ENCODE data around the gene BIRC7. TPM values are rescaled to one million over a fixed set of nuclear protein-coding genes. Genes with fewer than 3 reads are reported as not detected.

Gene BIRC7
- polyA plus RNA-seq, 4 donors: 0.13 to 5.4 TPM; not detected in 2

DNA sequence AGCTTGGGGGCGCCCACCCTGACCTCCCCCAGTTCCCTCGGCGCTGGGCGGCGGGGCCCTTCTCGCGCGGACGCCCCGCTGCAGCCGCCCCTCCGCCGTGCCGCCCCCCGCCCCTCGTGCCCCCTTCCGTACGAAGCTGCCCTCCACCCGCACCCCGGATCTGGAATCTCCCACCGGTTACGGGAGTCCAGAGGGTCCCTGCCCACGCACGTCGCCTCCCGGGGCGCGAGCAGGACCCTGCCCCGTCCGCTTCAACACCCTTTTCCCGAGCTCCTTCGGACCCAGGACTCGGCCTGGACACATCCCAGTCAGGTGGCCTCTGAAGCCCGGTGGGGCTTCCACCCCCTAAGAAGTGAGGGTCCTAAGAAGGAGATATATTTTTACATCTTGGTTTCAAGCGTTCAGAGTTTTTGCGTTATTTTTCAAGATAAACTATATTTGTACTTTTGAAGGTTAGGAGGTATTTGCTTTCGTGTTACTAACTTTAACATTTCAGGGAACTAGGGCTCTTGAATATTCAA is 37.4 kb downstream of the BIRC7 start:
- Histone ChIP-seq H3K9me3 (ENCODE audit: control insufficient read depth in 2 of 2, insufficient read depth in 1 of 2, low read depth in 1 of 2, low read length in 1 of 2) (no peaks in the 10 kb centered on the region), H3K27me3 (ENCODE audit: control insufficient read depth in 3 of 3, insufficient read depth in 3 of 3, low read length in 3 of 3) (no peaks in the 10 kb centered on the region), H3K4me3 (ENCODE audit: low read depth in 1 of 3, low read length in 3 of 3) (peak overlapping the region; percentile 90 to 99 (median 93)), H3K27ac (ENCODE audit: low read depth in 1 of 3, low read length in 2 of 3) (peak overlapping the region in 2 of 3 donors; percentile 40 to 55), H3K36me3 (ENCODE audit: control insufficient read depth in 3 of 3, insufficient read depth in 2 of 3, low read depth in 1 of 3, low read length in 3 of 3) (peaks cover 2 to 44% (median 4%) of the 10 kb centered on the region in 3 donors), H3K4me1 (ENCODE audit: control insufficient read depth in 3 of 3, insufficient read depth in 2 of 3, low read depth in 1 of 3, low read length in 2 of 3) (peaks cover 0 to 14% (median 8%) of the 10 kb centered on the region in 3 donors)
- DNase-seq (no peak), FAIRE-seq (no peak)
- WGBS, 3 donors: 0 to 1% (median 0%) methylated on average over 22 to 37 of the region's 37 CpGs

- Histone ChIP-seq H3K36me3 (ENCODE audit: control insufficient read depth in 3 of 3, insufficient read depth in 2 of 3, low read depth in 1 of 3, low read length in 3 of 3) (peaks cover 2 to 50% (median 4%) of the 10 kb centered on the region in 3 donors), H3K27ac (ENCODE audit: low read depth in 1 of 3, low read length in 2 of 3) (no peak overlapping the region), H3K27me3 (ENCODE audit: control insufficient read depth in 3 of 3, insufficient read depth in 3 of 3, low read length in 3 of 3) (no peaks in the 10 kb centered on the region), H3K4me3 (ENCODE audit: low read depth in 1 of 3, low read length in 3 of 3) (peak overlapping the region; percentile 27 to 99 (median 90)), H3K9me3 (ENCODE audit: control insufficient read depth in 2 of 2, insufficient read depth in 1 of 2, low read depth in 1 of 2, low read length in 1 of 2) (no peaks in the 10 kb centered on the region), H3K4me1 (ENCODE audit: control insufficient read depth in 3 of 3, insufficient read depth in 2 of 3, low read depth in 1 of 3, low read length in 2 of 3) (peaks cover 0 to 10% (median 8%) of the 10 kb centered on the region in 3 donors)
- FAIRE-seq (no peak), DNase-seq (peak; percentile 46 to 76)
- 15 to 36% (median 16%) methylated on average over 19 to 20 of the region's 20 CpGs for WGBS, 3 donors
Observed at GRCh38 chr20:63273635-63274380, 38.1 kb downstream of the BIRC7 start.

- H3K4me1 ChIP-seq (ENCODE audit: control insufficient read depth in 3 of 3, insufficient read depth in 2 of 3, low read depth in 1 of 3, low read length in 2 of 3): peaks cover 0 to 9% (median 8%) of the 10 kb centered on the region in 3 donors
- WGBS, 3 donors: 75 to 80% (median 78%) methylated on average over 17 of the region's 17 CpGs
Observed at GRCh38 chr20:63274381-63275228, 38.9 kb downstream of the BIRC7 start.

GRCh38 chr20:63275825-63276224 is 40.1 kb downstream of the BIRC7 start:
- H3K9me3 ChIP-seq (ENCODE audit: control insufficient read depth in 2 of 2, insufficient read depth in 1 of 2, low read depth in 1 of 2, low read length in 1 of 2): no peaks in the 10 kb centered on the region
- no peaks in the 10 kb centered on the region for H3K27me3 ChIP-seq (ENCODE audit: control insufficient read depth in 3 of 3, insufficient read depth in 3 of 3, low read length in 3 of 3)
- peaks cover 2 to 65% (median 6%) of the 10 kb centered on the region in 3 donors for H3K36me3 ChIP-seq (ENCODE audit: control insufficient read depth in 3 of 3, insufficient read depth in 2 of 3, low read depth in 1 of 3, low read length in 3 of 3)
- no peak overlapping the region for H3K4me3 ChIP-seq (ENCODE audit: low read depth in 1 of 3, low read length in 3 of 3)
- peaks cover 0 to 9% (median 8%) of the 10 kb centered on the region in 3 donors for H3K4me1 ChIP-seq (ENCODE audit: control insufficient read depth in 3 of 3, insufficient read depth in 2 of 3, low read depth in 1 of 3, low read length in 2 of 3)
- FAIRE-seq: no peak
- WGBS, 3 donors: 92 to 96% (median 93%) methylated on average over 18 of the region's 18 CpGs
- no peak for DNase-seq
- no peak overlapping the region for H3K27ac ChIP-seq (ENCODE audit: low read depth in 1 of 3, low read length in 2 of 3)

More at GRCh38 chr20:63274381-63275228, 38.9 kb downstream of the BIRC7 start:
- no peaks in the 10 kb centered on the region for H3K9me3 ChIP-seq (ENCODE audit: control insufficient read depth in 2 of 2, insufficient read depth in 1 of 2, low read depth in 1 of 2, low read length in 1 of 2)
- no peak for FAIRE-seq
- H3K4me3 ChIP-seq (ENCODE audit: low read depth in 1 of 3, low read length in 3 of 3): no peak overlapping the region
- H3K27ac ChIP-seq (ENCODE audit: low read depth in 1 of 3, low read length in 2 of 3): no peak overlapping the region
- no peaks in the 10 kb centered on the region for H3K27me3 ChIP-seq (ENCODE audit: control insufficient read depth in 3 of 3, insufficient read depth in 3 of 3, low read length in 3 of 3)
- peaks cover 2 to 58% (median 4%) of the 10 kb centered on the region in 3 donors for H3K36me3 ChIP-seq (ENCODE audit: control insufficient read depth in 3 of 3, insufficient read depth in 2 of 3, low read depth in 1 of 3, low read length in 3 of 3)
- DNase-seq: no peak

GRCh38 chr20:63276956-63277355 is 41.3 kb downstream of the BIRC7 start:
- no peaks in the 10 kb centered on the region for H3K27me3 ChIP-seq (ENCODE audit: control insufficient read depth in 3 of 3, insufficient read depth in 3 of 3, low read length in 3 of 3)
- H3K36me3 ChIP-seq (ENCODE audit: control insufficient read depth in 3 of 3, insufficient read depth in 2 of 3, low read depth in 1 of 3, low read length in 3 of 3): peaks cover 6 to 73% (median 8%) of the 10 kb centered on the region in 3 donors
- peaks cover 0 to 8% (median 5%) of the 10 kb centered on the region in 3 donors for H3K4me1 ChIP-seq (ENCODE audit: control insufficient read depth in 3 of 3, insufficient read depth in 2 of 3, low read depth in 1 of 3, low read length in 2 of 3)
- H3K9me3 ChIP-seq (ENCODE audit: control insufficient read depth in 2 of 2, insufficient read depth in 1 of 2, low read depth in 1 of 2, low read length in 1 of 2): no peaks in the 10 kb centered on the region
- FAIRE-seq (no peak), DNase-seq (no peak)
- no peak overlapping the region for H3K27ac ChIP-seq (ENCODE audit: low read depth in 1 of 3, low read length in 2 of 3)
- no peak overlapping the region for H3K4me3 ChIP-seq (ENCODE audit: low read depth in 1 of 3, low read length in 3 of 3)
- WGBS, 3 donors: 92 to 96% (median 95%) methylated on average over 20 of the region's 20 CpGs

DNA sequence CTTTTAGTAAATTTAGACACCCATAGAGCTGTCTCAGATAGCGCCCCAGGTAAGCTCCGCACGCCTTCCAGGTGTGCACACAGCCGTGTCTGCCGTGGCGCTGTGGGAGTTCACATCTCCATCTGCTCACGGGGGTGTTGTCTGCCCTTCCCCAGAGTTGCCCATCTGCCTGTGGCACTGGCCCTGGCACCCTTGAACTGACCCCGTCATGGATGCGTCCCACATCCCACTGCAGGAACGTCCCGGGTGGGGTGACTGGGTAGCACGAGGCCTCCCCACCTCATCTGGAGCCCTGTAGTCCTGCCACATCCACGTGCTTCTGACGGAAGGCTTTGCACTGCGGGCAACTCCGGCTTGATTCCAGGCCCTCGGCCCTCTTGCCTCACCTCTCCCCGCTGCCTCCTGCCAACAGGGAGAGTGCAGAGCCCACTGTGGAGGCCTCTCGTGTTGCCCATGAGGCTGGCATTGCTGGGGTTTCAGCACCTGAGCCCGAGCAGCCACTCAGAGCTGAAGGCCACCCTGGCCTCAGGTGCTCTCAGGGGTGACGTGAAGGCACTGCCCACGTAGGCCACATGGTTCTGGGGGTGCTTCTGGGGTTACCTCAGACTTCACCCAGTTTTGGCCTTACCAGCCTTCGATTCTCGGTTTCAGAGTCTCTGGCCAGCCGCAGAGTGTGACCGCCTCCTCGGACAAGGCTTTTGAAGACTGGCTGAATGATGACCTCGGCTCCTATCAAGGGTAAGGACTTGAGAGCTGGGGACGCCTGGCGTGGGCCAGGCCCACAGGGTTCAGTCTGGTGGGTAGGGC is 42.0 kb downstream of the BIRC7 start:
- Histone ChIP-seq H3K4me1 (ENCODE audit: control insufficient read depth in 3 of 3, insufficient read depth in 2 of 3, low read depth in 1 of 3, low read length in 2 of 3) (peaks cover 0 to 8% (median 5%) of the 10 kb centered on the region in 3 donors), H3K27ac (ENCODE audit: low read depth in 1 of 3, low read length in 2 of 3) (no peak overlapping the region), H3K4me3 (ENCODE audit: low read depth in 1 of 3, low read length in 3 of 3) (no peak overlapping the region), H3K27me3 (ENCODE audit: control insufficient read depth in 3 of 3, insufficient read depth in 3 of 3, low read length in 3 of 3) (no peaks in the 10 kb centered on the region), H3K36me3 (ENCODE audit: control insufficient read depth in 3 of 3, insufficient read depth in 2 of 3, low read depth in 1 of 3, low read length in 3 of 3) (peaks cover 6 to 80% (median 8%) of the 10 kb centered on the region in 3 donors), H3K9me3 (ENCODE audit: control insufficient read depth in 2 of 2, insufficient read depth in 1 of 2, low read depth in 1 of 2, low read length in 1 of 2) (no peaks in the 10 kb centered on the region)
- no peak for DNase-seq
- 94 to 95% (median 94%) methylated on average over 30 of the region's 30 CpGs for WGBS, 3 donors
- no peak for FAIRE-seq

GRCh38 chr20:63278661-63279060 is 43.0 kb downstream of the BIRC7 start:
- no peak for DNase-seq
- H3K36me3 ChIP-seq (ENCODE audit: control insufficient read depth in 3 of 3, insufficient read depth in 2 of 3, low read depth in 1 of 3, low read length in 3 of 3): peaks cover 11 to 89% (median 11%) of the 10 kb centered on the region in 3 donors

More at GRCh38 chr20:63278661-63279060, 43.0 kb downstream of the BIRC7 start:
- Histone ChIP-seq H3K27me3 (ENCODE audit: control insufficient read depth in 3 of 3, insufficient read depth in 3 of 3, low read length in 3 of 3) (no peaks in the 10 kb centered on the region), H3K4me1 (ENCODE audit: control insufficient read depth in 3 of 3, insufficient read depth in 2 of 3, low read depth in 1 of 3, low read length in 2 of 3) (peaks cover 0 to 6% (median 4%) of the 10 kb centered on the region in 3 donors), H3K27ac (ENCODE audit: low read depth in 1 of 3, low read length in 2 of 3) (no peak overlapping the region), H3K9me3 (ENCODE audit: control insufficient read depth in 2 of 2, insufficient read depth in 1 of 2, low read depth in 1 of 2, low read length in 1 of 2) (no peaks in the 10 kb centered on the region), H3K4me3 (ENCODE audit: low read depth in 1 of 3, low read length in 3 of 3) (no peak overlapping the region)
- WGBS, 3 donors: 85 to 90% (median 86%) methylated on average over 17 of the region's 17 CpGs
- no peak for FAIRE-seq

All from small intestine (tissue), 7 donors.